Mesodermal cell (in vitro differentiated cells): Measurements from ENCODE around the gene PCOLCE2.

Experiments used
- H3K27ac ChIP-seq: 2 replicates; pipeline ENCODE4 v1.7.0; 2013; ENCODE audit warnings: mild to moderate bottlenecking, low read depth, low read length, moderate library complexity; ENCODE audit not compliant: severe bottlenecking
- H3K36me3 ChIP-seq: 2 replicates; pipeline ENCODE4 v1.7.1; 2013; ENCODE audit warnings: mild to moderate bottlenecking, low read length, moderate library complexity; ENCODE audit not compliant: control insufficient read depth, insufficient read depth
- H3K4me1 ChIP-seq: one replicate; pipeline ENCODE4 v1.7.1; 2013; ENCODE audit warnings: mild to moderate bottlenecking, low read length; ENCODE audit not compliant: insufficient read depth, control insufficient read depth, poor library complexity, severe bottlenecking
- H3K4me3 ChIP-seq: 2 replicates; pipeline ENCODE4 v1.7.0; 2013; ENCODE audit warnings: low read length, control low read depth, mild to moderate bottlenecking; ENCODE audit not compliant: insufficient read depth, poor library complexity, severe bottlenecking; ENCODE audit errors: extremely low read depth
- H3K9me3 ChIP-seq: 2 replicates; pipeline ENCODE4 v1.7.1; 2013; ENCODE audit warnings: mild to moderate bottlenecking, low read length, moderate library complexity; ENCODE audit not compliant: control insufficient read depth
- WGBS, 2 experiments: methylation state at CpG; one replicate each; pipeline ENCODE4 v1.1.5; 2013; ENCODE audit warnings: missing lambda C conversion rate in 2 of 2; ENCODE audit not compliant: insufficient coverage in 2 of 2; 5-methylcytosine and 5-hydroxymethylcytosine counted together

The PCOLCE2 gene

GRCh38 chr3:142846779-142847577, 41.9 kb downstream of the PCOLCE2 start:
- no peak overlapping the region for H3K4me3 ChIP-seq
- WGBS, 2 experiments, result 80 to 100% methylated on average over 1 of the region's 2 CpGs
- H3K36me3 ChIP-seq, result no peaks in the 10 kb centered on the region
- no peak overlapping the region for H3K27ac ChIP-seq
- H3K4me1 ChIP-seq, result peaks cover 4% of the 10 kb centered on the region
- H3K9me3 ChIP-seq, result no peaks in the 10 kb centered on the region

GRCh38 chr3:142844339-142844977, 44.4 kb downstream of the PCOLCE2 start:
- Histone ChIP-seq H3K27ac (no peak overlapping the region), H3K4me1 (no peaks in the 10 kb centered on the region), H3K36me3 (no peaks in the 10 kb centered on the region), H3K4me3 (no peak overlapping the region), H3K9me3 (no peaks in the 10 kb centered on the region)
- 49 to 70% methylated on average over 2 of the region's 4 CpGs for WGBS, 2 experiments

GRCh38 chr3:142839831-142840230, 49.1 kb downstream of the PCOLCE2 start:
- H3K27ac ChIP-seq, result no peak overlapping the region
- H3K36me3 ChIP-seq, result no peaks in the 10 kb centered on the region
- no peaks in the 10 kb centered on the region for H3K4me1 ChIP-seq
- H3K4me3 ChIP-seq, result no peak overlapping the region
- no peaks in the 10 kb centered on the region for H3K9me3 ChIP-seq
- WGBS, 2 experiments, result 93% methylated on average over 2 of the region's 2 CpGs; no CpG with 5 or more reads in 1 of the 2 experiments

- Histone ChIP-seq H3K4me1 (no peaks in the 10 kb centered on the region), H3K36me3 (no peaks in the 10 kb centered on the region), H3K27ac (no peak overlapping the region), H3K9me3 (no peaks in the 10 kb centered on the region), H3K4me3 (no peak overlapping the region)
- WGBS, 2 experiments, result no CpG with 5 or more reads among the region's 1 CpG
Measured at GRCh38 chr3:142837526-142837925, 51.4 kb downstream of the PCOLCE2 start.

- Histone ChIP-seq H3K4me3 (no peak overlapping the region), H3K9me3 (no peaks in the 10 kb centered on the region), H3K36me3 (no peaks in the 10 kb centered on the region), H3K27ac (no peak overlapping the region), H3K4me1 (no peaks in the 10 kb centered on the region)
- WGBS, 2 experiments, result 0 to 3% methylated on average over 2 to 5 of the region's 9 CpGs
Measured at GRCh38 chr3:142828703-142829305, 60.1 kb downstream of the PCOLCE2 start.

- Histone ChIP-seq H3K4me1 (no peaks in the 10 kb centered on the region), H3K9me3 (no peaks in the 10 kb centered on the region), H3K4me3 (no peak overlapping the region), H3K27ac (no peak overlapping the region), H3K36me3 (no peaks in the 10 kb centered on the region)
Measured at GRCh38 chr3:142819179-142819578, 69.7 kb downstream of the PCOLCE2 start.

- 90 to 96% methylated on average over 9 of the region's 9 CpGs for WGBS, 2 experiments
- H3K36me3 ChIP-seq, result no peaks in the 10 kb centered on the region
- H3K4me3 ChIP-seq, result no peak overlapping the region
- H3K9me3 ChIP-seq, result no peaks in the 10 kb centered on the region
- no peak overlapping the region for H3K27ac ChIP-seq
- no peaks in the 10 kb centered on the region for H3K4me1 ChIP-seq
Measured at GRCh38 chr3:142818651-142819050, 70.2 kb downstream of the PCOLCE2 start.

GRCh38 chr3:142817897-142818296, 71.0 kb downstream of the PCOLCE2 start:
- no peak overlapping the region for H3K27ac ChIP-seq
- no peaks in the 10 kb centered on the region for H3K4me1 ChIP-seq
- H3K4me3 ChIP-seq, result no peak overlapping the region
- H3K36me3 ChIP-seq, result no peaks in the 10 kb centered on the region
- 94 to 96% methylated on average over 4 of the region's 7 CpGs for WGBS, 2 experiments
- no peaks in the 10 kb centered on the region for H3K9me3 ChIP-seq

GRCh38 chr3:142817356-142817755, 71.5 kb downstream of the PCOLCE2 start:
- Histone ChIP-seq H3K9me3 (no peaks in the 10 kb centered on the region), H3K36me3 (no peaks in the 10 kb centered on the region), H3K27ac (no peak overlapping the region), H3K4me1 (no peaks in the 10 kb centered on the region), H3K4me3 (no peak overlapping the region)
- WGBS, 2 experiments, result no CpG with 5 or more reads among the region's 1 CpG

- no peak overlapping the region for H3K4me3 ChIP-seq
- no peaks in the 10 kb centered on the region for H3K36me3 ChIP-seq
- no peaks in the 10 kb centered on the region for H3K9me3 ChIP-seq
- no peak overlapping the region for H3K27ac ChIP-seq
- 100% methylated on average over 1 to 3 of the region's 6 CpGs for WGBS, 2 experiments
- H3K4me1 ChIP-seq, result no peaks in the 10 kb centered on the region
Measured at GRCh38 chr3:142815803-142816202, 73.1 kb downstream of the PCOLCE2 start.

- Histone ChIP-seq H3K27ac (no peak overlapping the region), H3K4me1 (no peaks in the 10 kb centered on the region), H3K4me3 (no peak overlapping the region), H3K36me3 (peaks cover 11% of the 10 kb centered on the region), H3K9me3 (no peaks in the 10 kb centered on the region)
- 93 to 100% methylated on average over 2 to 3 of the region's 3 CpGs for WGBS, 2 experiments
Measured at GRCh38 chr3:142809259-142809658, 79.6 kb downstream of the PCOLCE2 start.
